NCI-H1417 treated with DMSO at 0.1 percent for 48 hours (cell line): Measurements from ENCODE around the gene MAGEF1.

Experiments
- DNase-seq: peaks from one replicate; lab custom pipeline; 2025; lab: John Stamatoyannopoulos, UW

The MAGEF1 gene

DNA sequence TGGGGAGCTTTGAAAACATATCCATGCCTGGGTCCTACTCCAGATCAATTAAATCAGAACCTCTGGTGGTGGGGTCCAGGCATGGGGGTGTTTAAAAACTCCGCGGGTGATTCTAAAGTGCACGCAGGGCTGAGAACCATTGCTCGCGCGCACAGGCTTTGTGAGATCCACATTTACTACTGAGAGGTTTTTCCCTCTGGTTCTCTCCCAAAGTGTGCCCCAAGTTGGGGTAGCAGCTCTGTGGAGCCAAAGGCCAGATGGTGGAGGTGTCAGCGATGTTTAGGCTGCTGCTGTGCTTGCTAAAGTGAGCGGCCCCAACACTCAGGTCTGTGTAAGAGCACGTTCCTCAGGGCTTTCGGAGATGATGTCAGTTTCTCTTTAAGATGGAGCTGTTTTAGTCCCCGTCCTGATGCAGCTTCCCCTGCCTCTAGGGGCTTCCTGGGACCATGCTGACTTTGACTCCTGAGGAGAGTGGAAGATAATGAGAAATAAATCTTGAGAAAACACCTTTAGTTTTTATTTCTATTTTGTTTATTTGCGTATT is 13.4 kb upstream of the MAGEF1 start:
- no peak for DNase-seq

DNA sequence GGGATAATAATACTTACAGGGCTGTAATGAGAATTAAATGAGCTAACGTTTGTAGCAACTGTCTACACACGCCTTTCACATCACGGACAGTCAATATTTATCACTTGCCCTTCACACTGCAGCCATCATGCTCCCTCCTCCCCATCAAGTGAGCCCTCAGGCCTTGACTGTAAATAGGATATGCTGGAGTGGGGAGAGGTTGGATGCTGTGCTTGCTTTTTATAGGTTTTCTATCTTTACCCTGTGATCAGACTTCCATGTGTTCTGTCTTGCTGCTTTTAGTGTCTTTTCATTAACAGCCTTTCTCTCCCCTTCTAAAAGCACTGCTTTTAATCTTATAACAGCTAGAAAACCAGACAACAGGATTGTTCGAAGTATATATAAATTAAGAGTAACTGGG is 12.8 kb upstream of the MAGEF1 start:
- DNase-seq: no peak

DNA sequence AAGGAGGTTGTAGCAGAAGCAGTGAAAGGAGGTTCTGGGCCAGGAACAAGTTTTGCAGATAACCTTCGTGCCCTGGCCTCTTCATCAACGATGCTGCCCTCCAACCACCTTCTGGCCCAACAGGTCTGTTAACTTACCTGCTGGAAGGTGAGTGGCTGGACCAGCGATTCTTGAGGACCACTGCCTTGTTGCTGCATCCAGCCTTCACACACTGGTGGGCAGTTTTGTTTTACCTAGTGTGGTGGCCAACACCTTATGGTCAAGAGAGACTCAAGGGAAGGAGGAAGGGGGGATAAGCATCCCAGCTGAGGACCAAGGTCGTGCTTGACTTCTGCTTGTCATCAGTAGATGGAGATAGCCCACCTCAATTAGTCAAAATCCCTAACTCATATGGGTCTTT is 7.8 kb upstream of the MAGEF1 start:
- no peak for DNase-seq

DNA sequence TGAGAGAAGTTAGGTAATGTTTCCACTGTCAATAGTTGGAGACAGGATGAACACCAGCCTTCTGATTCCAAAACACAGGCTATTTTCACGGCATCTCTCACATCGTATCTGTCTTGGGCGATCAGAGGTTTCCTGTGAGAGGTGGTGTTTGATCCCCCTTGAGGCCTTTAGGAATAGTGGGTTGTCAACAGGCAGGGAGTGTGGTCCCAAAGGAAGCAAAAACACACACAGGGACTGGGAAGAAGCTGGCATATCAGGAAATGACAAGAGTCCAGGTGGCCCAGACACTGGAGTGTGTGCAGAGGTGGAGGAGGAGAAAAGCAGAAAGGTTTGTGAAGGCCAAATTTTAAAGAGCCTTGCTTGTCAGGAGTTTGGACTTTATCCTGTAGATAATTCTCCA is 6.6 kb upstream of the MAGEF1 start:
- DNase-seq: no peak

DNA sequence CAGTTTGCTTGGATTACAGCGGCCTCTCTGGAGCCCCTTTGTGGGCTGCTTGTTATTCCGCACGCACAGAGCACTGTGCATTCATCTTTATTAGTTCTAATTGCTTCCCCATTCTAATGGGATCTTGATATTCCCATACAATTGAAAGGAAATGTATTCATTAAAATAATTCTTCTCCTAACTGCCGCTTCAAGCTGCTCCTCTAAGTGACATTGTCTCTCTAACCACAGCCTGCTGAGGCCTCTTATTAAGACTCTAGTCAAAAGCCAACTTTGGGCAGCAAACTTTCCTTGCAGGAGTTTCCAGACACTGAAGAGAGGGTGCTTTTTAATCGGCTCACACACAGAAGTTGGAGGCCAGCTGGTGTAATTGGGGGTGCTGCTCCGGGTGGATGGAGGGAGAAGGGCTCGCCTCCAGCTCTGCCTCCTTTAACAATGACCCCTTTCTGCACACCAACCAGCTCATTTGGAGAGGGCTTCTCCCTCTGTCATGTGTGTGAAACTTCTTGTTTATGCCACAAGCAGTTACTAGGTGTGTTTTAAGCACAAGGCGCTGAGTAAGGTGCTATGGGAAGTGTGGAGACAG is 5.6 kb upstream of the MAGEF1 start:
- DNase-seq: no peak

DNA sequence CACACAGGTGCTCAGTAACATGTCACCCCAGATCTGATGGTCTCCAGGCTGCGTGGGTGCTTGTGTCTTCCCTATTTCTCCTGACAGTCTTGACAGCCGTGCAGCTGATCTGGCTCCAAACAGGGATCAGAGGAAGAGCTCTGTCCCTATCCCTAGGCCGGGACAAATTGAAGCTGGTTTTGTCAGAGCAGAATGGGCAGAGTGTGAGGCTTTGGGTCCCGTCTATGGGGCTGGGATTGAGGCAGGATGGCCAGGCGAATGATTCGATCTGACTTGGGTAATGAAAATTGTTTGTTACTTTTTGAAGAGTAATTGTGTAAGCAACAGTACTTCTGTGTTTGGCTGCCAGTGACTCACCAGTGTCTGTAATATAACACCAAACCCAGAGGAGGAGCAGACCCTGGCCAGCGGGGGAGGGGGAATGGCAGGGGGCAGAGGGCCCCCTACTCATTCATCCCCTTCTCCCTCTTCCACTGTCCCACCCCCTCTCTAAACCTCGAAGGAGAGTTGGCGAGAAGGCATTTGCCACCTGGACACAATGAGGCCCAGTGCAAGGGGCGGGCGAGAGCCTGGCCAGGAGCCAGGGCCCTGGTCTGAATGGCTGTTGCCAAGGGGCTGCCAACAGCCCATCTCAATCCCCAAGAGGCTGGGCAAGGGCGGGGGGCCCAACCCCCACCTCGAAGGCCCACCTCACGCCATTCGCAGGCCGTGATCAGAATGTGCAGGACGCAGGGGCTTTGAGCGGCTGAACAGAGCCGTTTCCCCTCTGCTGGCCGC is 4.9 kb upstream of the MAGEF1 start:
- no peak for DNase-seq

DNA sequence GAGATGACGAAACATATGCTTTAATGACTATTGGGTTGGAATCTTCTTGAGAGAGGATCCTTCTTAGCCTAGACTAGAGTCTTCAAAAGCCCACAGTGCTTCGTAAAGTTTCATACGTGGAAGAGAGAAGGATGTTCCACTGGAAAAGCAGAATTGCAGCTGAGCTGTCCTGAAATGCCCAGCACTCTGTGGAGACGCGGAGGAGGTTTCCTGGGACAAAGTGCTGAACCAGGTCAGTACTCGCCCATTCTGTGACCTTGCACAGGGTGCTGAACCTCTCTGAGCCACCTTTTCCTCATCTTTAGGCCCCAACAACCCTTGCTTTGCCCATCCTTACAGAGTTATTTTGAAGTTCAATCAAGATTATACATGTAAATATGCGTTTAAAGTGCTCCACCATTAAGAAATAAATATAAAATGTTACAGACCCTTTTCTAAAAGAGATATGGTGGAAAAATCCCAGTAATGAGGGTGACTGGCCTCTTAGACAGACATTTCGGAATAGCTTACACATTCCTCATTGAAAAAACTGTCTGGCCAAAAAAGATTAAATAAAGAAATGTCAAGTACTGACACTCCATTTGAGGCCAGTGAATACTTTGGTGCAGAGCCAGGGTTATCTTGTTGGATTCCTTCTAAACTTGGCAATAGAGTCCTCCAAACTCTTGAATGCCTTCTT is 4.2 kb upstream of the MAGEF1 start:
- no peak for DNase-seq

DNA sequence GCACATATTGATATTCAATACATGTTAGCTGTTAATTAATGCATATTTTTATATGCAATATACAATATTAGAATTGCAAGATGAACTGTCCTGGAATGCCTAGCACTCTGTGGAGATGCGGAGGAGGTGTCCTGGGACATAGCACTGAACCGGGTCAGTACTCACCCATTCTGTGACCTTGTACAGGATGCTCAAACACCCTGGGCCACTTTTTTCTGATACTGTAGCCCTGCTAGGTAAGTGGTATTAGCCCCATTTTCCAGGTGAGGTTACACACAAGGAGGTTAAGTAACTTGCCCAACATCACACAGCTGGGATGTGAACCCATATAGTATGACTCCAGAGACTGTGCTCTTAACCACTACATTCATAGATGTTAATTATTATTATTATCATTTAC is 1.7 kb upstream of the MAGEF1 start:
- no peak for DNase-seq

DNA sequence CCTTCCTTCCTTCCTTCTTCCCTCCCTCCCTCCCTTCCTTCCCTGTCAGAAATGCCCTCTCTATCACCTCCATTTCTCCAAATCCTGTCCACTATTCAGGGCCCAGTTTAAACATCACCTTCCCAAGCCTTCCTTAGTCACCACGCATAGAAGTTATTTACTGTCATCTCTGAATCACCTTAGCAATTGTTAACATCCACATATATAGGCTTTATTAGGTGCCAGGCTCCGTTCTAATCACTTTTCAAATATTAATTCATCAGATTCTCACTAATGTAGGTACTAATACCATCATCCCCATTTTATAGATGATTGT is 1.1 kb upstream of the MAGEF1 start:
- no peak for DNase-seq

DNA sequence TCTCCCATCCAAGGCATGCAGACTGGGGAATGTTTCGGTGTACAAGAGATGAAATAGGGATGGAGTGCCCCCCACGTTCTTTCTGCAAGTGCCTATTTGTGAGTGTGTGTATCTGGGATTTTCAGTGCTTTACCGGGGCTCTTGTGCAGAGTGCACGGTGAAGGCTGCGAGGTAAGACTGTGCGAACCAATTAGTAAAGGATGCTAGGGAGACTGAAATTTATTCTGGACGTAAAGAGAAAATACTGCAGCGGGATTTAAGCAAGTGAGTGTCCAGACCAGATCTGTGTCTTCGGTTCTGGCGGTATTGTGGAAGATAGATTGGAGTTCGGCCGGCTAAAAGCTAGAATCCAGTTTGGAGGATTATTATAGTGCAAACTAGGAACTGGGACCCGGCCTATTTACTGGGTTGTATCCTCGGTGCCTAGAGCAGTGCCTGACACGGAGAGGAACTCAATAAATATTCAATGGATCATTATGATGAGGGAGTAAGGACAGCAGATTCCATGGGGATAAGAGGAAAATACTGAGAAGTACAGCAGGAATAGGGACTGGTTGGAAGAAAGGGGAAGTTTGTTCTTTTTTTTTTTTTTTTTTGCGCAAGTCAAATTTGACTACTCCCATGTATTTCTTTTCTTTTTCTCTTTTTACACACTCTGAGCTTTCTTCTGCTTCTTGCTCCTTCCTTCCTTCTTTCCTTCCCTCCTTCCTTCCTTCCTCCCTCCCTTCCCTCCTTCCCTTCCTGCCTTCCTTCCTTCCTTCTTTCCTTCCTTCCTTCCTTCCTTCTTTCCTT is 580 bp upstream of the MAGEF1 start:
- no peak for DNase-seq

DNA sequence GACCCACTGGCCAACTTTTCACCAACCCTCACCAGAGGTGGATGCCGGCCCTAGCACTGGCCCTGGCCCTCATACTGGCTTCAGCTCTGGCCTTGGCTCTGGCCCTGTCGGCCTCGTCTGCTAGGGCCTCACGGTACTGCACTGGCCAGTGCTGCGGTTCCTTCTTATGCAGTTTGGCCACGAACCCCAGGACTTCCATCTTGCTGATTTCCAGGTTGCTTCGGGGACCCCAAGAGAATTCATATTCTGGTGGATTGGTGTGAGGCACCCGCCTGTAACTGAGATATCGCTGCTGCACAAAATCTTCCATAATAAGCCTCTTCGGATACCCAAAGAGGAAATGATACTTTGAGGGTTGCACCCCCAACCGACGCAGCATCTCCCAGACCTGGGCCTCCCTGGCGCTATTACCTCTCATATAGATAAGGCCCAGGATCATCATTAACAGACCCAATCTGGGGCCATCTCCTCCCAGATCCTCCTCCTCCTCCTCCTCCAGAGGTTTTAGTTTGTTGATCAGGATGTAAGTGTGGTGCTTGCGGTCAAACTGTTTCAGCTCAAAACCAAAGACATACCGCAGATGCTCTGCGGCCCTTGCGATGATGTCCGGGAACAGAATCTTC is 883 bp downstream of the MAGEF1 start:
- no peak for DNase-seq

DNA sequence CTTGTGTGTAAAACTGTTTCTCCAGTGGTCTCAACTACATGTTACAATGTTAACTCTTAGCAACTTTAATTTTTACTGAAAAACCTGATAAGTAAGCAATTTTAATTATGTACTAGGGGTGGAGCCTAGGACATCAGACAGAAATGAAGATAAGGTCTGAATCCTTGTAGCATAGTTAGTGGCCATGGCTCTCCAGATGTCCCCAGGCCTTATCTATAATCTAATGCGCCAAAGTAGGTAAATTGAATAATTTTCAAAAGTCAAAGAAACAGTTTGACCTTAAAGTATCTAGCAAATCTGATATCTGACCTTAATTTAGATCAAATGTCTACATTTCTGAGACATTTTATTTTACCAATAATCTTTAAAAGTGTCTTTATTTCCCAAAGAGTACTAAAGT is 8.2 kb downstream of the MAGEF1 start:
- no peak for DNase-seq

DNA sequence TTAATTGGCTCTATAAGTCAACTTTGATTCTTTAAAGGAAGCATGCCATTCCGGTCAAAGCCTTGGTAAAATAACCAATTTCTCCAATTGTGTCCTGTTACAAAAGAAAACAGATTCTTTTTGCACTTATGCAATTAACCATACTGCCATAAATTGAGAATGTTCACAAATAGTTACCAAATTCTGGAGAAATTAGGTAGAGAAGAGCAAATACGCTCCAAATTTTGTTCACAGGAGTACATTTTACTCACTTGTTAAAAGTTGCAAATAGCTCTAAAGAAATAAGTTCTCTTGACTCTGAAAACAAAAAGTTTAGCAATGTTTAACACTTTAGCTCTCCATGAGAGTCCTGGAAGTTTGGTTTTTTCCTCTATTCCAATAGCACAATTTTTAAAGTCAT is 11.1 kb downstream of the MAGEF1 start:
- no peak for DNase-seq

DNA sequence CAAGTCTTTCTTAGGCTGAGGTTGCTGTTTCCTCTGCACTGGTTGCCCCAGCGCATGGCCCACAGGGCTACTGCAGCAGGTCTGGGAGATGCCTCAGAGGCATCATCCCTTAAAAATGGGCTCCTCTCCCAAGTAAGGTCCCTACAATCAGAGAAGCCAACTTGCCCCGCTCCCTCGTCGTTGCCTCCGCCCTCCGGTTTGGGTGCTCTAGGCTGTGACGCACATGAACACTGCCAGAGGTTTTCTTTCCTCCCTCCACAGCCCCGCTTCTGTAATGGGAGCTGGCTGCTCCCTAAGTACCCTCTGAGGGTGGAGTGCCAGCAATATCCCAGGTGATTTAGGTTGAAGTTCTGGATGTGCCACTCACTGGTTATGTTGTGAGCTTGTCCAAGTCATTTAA is 14.0 kb downstream of the MAGEF1 start:
- no peak for DNase-seq

DNA sequence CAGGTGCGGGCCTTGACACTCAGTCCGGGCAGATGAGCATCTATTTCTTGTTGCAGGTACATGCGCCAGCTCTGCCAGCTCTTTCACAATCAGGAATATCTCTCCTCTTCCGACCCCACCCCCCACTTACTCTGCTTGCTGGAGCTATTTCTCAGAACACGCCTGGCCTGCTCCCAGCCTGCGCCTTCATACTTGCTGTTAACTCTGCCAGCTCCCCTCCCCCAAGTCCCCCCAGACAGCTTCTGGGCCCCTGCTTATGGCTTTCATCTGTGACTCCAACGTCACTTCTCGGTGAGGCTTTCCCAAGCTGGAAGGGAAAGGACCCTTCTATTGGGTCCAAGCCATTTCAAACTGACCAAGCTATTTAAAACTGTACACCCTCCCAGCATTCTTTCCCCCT is 15.2 kb downstream of the MAGEF1 start:
- no peak for DNase-seq

DNA sequence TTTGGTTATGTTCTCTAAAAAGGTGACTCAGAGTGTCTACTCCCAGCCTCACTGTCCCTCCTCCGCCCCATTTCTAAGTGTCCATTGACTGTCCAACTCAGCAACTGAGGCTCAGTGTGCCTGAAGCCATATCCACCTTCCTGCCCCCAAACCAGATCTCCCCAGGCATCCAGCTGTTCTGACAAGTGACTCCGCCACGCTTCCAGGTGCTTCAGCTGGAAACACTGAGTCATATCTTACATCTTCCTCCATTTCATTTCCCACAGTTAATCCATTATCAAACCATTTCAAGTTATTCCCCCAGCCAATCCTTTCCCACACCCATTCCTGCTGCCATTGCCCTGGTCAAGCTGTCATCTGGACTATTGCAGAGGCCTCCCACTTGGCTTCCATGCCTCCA is 17.1 kb downstream of the MAGEF1 start:
- DNase-seq: no peak

DNA sequence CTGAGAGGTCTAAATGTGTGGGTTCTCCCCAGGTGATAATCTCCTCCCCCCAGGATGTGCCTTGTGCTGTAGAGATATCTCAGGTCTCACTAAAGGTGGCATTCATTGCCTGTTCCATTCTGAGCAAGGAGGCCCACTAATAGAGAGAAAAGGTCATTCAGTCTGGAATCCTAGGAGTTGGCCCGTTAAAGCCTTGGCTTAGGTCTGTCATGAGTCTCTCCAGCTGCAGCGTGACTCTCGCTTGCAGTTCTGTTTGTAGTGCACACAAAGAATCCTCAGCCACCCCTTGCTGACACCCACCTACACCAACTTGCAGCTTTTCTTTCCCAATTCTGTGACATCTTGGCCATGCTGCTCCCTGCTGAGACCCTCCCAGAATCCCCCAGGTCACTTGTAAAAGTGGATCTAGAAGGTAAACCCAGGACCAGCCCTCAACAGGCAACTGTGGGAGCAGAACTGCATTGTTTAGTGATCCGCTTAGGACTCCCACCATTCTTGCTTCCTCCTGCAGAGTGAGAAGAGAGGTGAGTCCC is 17.7 kb downstream of the MAGEF1 start:
- no peak for DNase-seq

DNA sequence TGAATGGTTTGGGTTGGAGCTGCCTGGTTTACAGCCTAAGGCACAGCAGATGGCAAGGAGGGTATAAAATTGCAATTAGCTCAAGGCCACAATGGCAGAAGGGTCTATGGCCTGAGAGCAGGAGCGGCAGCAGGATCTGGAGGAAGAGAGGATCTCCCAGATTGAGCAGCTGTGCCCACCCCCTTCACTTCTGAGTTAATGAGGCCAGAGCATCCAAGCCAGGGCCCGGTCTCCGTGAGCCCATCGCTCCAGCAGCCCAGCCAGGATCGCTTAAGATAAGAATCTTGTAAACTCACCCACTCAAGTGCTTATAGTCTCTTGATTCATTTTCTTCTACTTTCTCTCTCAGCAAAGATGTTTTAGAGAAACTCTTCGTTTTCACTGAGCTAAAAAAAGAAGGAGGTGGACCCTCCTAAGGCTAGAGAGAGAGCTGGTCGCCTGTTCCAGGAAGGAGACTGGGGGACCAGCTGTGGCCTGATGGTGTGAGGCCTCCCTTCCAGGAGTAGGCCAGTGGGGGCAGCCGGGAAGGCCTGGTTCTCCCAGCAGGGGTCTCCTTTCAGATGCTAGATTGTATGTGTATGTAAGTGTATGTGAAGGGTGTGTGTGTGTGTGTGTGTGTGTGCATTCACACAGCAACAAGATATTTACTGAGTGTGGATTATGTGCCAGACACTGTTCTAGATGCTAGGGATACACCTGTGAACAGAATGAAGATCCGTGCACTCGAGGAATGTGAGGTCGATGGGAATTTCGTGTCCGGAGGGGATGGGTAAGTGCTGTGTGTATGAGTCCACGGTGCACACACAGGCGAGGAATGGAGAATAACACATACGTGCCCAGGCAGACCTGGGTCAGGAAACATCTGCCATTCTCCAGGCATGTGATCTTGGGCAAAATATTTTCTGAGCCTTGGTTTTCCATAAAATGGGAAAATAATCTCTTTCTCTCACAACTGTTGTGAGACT is 18.6 kb downstream of the MAGEF1 start:
- no peak for DNase-seq

DNA sequence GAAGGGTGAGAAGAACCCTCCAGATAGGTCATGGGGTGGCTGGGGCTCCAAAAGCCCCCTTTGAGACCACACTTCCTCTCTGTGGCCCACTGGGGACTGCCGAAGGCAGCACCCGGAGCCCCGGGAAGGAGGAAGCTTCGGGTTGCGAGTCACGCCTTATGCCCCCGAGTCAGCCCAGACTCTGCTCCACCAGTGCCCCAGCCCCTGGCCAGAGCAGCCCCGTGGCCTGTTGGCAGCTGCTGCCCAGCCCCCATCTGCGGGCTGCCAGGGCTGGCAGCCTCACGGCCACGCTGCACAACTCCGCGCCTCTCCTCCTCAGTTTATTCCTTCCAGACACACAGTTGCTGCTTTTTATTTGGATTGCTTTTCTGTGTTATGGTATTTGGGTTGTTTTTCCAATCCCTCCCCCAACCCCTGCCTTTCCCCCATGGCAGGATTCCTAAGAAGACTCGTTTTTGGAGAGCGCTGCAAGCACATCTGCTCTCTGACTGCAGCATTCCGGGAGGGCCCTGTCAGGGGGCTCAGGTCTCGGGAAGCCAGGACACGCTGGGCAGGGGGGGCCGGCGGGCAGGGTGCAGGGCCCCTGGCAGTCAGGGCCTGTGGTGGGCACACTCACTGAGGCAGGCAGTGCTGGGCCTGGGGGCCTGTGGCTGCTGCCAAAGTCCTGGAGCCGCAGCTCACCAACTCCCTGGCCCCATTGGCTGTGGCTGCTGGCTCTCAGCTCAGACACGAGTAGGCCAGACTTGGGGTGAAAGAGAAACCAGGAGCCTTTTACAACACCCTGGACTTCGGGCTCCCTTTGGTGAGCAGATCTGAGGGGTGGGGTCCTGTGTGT is 20.2 kb downstream of the MAGEF1 start:
- DNase-seq: no peak
